NCI-H524 (cell line): ENCODE measurements around the gene ZNF385A.
"Not testable (repeated sequence)": the region's sequence is repeated elsewhere in the genome, so short reads cannot be mapped to it uniquely, and the experiment has no call there.

ENCODE experiments used
- DNase-seq, 2 experiments: peaks; one replicate each; lab custom pipeline; 2025; lab: John Stamatoyannopoulos, UW

Gene ZNF385A

GRCh38 chr12:54325442-54326109, 59.0 kb downstream of the ZNF385A start:
- not testable (repeated sequence) for DNase-seq

GRCh38 chr12:54324617-54325441, 59.7 kb downstream of the ZNF385A start, which contains the start of gene COPZ1:
TSS of gene COPZ1 (plus strand) at chr12:54325131. CDS start at chr12:54325164, 33 bp downstream.
- DNase-seq: peak; percentile 98 to 99

GRCh38 chr12:54321363-54321762, 63.2 kb downstream of the ZNF385A start:
- no peak for DNase-seq
